ENCODE measurements around the gene TRIP13. TPM values are rescaled to one million over a fixed set of nuclear protein-coding genes. Genes with fewer than 3 reads are reported as not detected.

TRIP13 gene
- total and polyA plus RNA-seq, 2 of the 4 experiments (the other 2 are of a cell fraction), result 17.1 to 35.5 TPM

DNA sequence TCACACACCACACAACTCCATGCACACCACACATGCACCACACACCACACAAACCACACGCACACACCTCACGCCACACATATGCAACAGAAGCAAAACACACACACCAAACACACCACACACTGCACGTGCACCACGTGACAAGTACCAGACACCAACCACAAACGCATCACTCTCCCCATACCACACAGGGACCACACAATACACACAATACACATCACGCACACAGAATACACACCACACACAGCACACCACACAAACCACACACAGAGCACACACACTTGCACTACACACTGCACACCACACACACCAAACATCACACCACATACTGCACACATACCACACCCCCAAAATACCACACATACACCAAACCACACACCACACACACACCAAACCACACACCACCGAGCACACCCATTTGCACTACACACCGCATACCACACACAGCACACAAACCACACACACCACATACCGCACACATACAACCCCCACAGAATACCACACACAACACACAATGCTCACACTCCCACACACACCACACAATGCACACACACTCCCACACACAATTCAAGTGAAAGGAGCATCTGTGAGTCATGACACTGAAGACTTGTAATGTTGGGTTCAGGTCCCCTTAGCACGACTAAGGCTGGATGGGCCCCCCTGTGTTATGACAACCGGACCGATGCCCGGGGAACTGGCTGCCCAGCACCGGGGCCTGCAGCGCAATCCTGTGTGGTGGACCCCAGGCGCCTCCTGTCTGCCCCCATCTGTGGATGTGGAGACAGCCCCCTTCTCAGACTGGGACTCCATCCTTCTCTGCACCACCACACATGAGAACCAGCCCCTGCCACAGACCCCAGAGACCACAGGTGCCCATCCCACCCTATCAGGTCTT, 35.9 kb upstream of the TRIP13 start (continued):
- no peak for TF ChIP-seq FOS (IDR thresholded peaks at IDR 0.05; ENCODE audit: low read depth, low read length)

- Histone ChIP-seq H4K8ac (ENCODE audit: low read depth in 2 of 2, low read length in 2 of 2) (no peak overlapping the region), H3K56ac (ENCODE audit: extremely low read depth, insufficient read depth, low read length) (no peak overlapping the region), H3K4me3 (ENCODE audit: insufficient read depth, low read depth, low read length) (no peak overlapping the region), H3K4me2 (ENCODE audit: low read depth, low read length) (no peak overlapping the region), H2BK20ac (ENCODE audit: low read depth, low read length) (no peak overlapping the region), H3K18ac (ENCODE audit: low read depth, low read length) (no peak overlapping the region), H2BK5ac (ENCODE audit: low read depth, low read length, poor library complexity, severe bottlenecking) (no peak overlapping the region), H3K36me3 (ENCODE audit: control insufficient read depth, insufficient read depth, low read length) (peaks cover 11% of the 10 kb centered on the region), H3K23ac (ENCODE audit: low read depth, low read length) (no peak overlapping the region), H2BK15ac (ENCODE audit: low read depth, low read length) (no peak overlapping the region), H3K9me3 (ENCODE audit: control insufficient read depth, insufficient read depth, low read length) (no peaks in the 10 kb centered on the region), H3K4ac (ENCODE audit: low read depth, low read length) (no peak overlapping the region), H2AFZ (replicated peaks; ENCODE audit: low read length, poor library complexity) (no peak overlapping the region), H3K14ac (replicated peaks; ENCODE audit: low read depth, low read length) (no peak overlapping the region), H3K4me1 (ENCODE audit: control insufficient read depth, insufficient read depth, low read length) (no peaks in the 10 kb centered on the region), H2AK5ac (ENCODE audit: low read depth, low read length) (no peak overlapping the region), H2BK120ac (ENCODE audit: low read depth, low read length) (no peak overlapping the region), H3K27me3 (ENCODE audit: control insufficient read depth, insufficient read depth, low read length) (no peaks in the 10 kb centered on the region), H3K27ac (ENCODE audit: insufficient read depth, low read length) (no peak overlapping the region), H4K91ac (ENCODE audit: insufficient read depth, low read depth, low read length) (no peak overlapping the region), H2AK9ac (replicated peaks; ENCODE audit: low read depth, low read length, poor library complexity) (no peak overlapping the region), H4K5ac (ENCODE audit: low read depth, low read length) (no peak overlapping the region), H3K9ac (ENCODE audit: low read depth, low read length) (no peak overlapping the region), H3K9me1 (ENCODE audit: insufficient read depth, low read length) (peaks cover 10% of the 10 kb centered on the region), H4K20me1 (ENCODE audit: insufficient read depth, low read length) (peaks cover 19% of the 10 kb centered on the region), H3K79me1 (ENCODE audit: low read depth in 1 of 2, low read length in 2 of 2) (peaks cover 0 to 4% of the 10 kb centered on the region in 2 experiments; a peak in 1 of 4 replicates)
- ATAC-seq (ENCODE audit: low read depth) (no peak), DNase-seq (no peak)
- CTCF ChIA-PET, result no interaction called here
- POLR2A ChIA-PET (ENCODE audit: unreplicated experiment), result no interaction called here
- dilution Hi-C loops (cut with HindIII; ENCODE audit: low sequenced_read_pairs, unreplicated experiment), result no loop called here
- no TSS peak for BruUV-seq (replicated peaks)
- in situ Hi-C loops (cut with MboI; ENCODE audit: low sequenced_read_pairs), result no loop called here
- intact Hi-C loops (cut with micrococcal nuclease), result no loop called here
- WGBS, 2 experiments (ENCODE audit: extremely low coverage in 2 of 2, insufficient read length in 1 of 2), result 78% methylated on average over 8 of the region's 11 CpGs; no CpG with 5 or more reads in 1 of the 2 experiments
- TF ChIP-seq CTCF (conservative IDR thresholded peaks at IDR 0.05; ENCODE audit: low read depth, low read length) (no peak), SMC3 (IDR thresholded peaks at IDR 0.05; ENCODE audit: low read depth, low read length) (no peak), NFE2L2 (IDR thresholded peaks at IDR 0.05; ENCODE audit: low read depth, low read length) (no peak), POLR2A (IDR thresholded peaks at IDR 0.05; ENCODE audit: low read depth, low read length) (no peak), BHLHE40 (IDR thresholded peaks at IDR 0.05; ENCODE audit: low read depth, low read length) (no peak), ELK1 (IDR thresholded peaks at IDR 0.05; ENCODE audit: borderline replicate concordance, low read depth, low read length) (no peak), CHD1 (IDR thresholded peaks at IDR 0.05; ENCODE audit: low read depth, low read length) (no peak), MAZ (IDR thresholded peaks at IDR 0.05; ENCODE audit: borderline replicate concordance, low read depth, low read length) (no peak), MAFK (IDR thresholded peaks at IDR 0.05; ENCODE audit: low read depth, low read length) (no peak), CEBPB (IDR thresholded peaks at IDR 0.05; ENCODE audit: low read depth, low read length) (no peak), RAD21 (IDR thresholded peaks at IDR 0.05; ENCODE audit: low read length) (no peak), RCOR1 (IDR thresholded peaks at IDR 0.05; ENCODE audit: insufficient replicate concordance, low read length) (no peak)
Measured at GRCh38 chr5:858726-859125, 34.0 kb upstream of the TRIP13 start.

Data from IMR-90 (cell line).